CD4-positive, alpha-beta T cell (primary cell): Measurements from ENCODE around the gene FXYD6. TPM values are rescaled to one million over a fixed set of nuclear protein-coding genes. Genes with fewer than 3 reads are reported as not detected.

Experiments
- ATAC-seq: fragments of 200-7000 bp; cut with Tn5 transposase; one replicate; pipeline ENCODE4 v1.10.0; 2022; ENCODE audit warnings: mild to moderate bottlenecking; ENCODE audit not compliant: poor library complexity
- CTCF ChIA-PET: fragments of 350-600 bp; sonication (Branson Sonifier 250); formaldehyde crosslinking; loops from one replicate; lab custom pipeline; 2021; ENCODE audit warnings: antibody characterized with exemption, inconsistent platforms; lab: Charles Lee
- POLR2A ChIA-PET: fragments of 350-600 bp; sonication (Branson Sonifier 250); formaldehyde crosslinking; loops from one replicate; lab custom pipeline; 2021; ENCODE audit warnings: antibody characterized with exemption, inconsistent platforms; lab: Charles Lee
- DNase-seq, 14 experiments: peaks; one replicate each; pipeline ENCODE4 v3.0.0-alpha.2; 2013 to 2020; ENCODE audit warnings: mixed read lengths in 2 of 14
- H3K27ac ChIP-seq, 2 donors: one replicate each; pipeline versions ENCODE4 v1.5.1 to v1.7.0; 2013; ENCODE audit warnings: low read length in 2 of 2, low read depth in 1 of 2, mild to moderate bottlenecking in 1 of 2
- H3K27me3 ChIP-seq, 2 experiments: 1 replicate in 1 of 2; 2 replicates in 1 of 2; pipeline versions ENCODE4 v1.6.1 to v1.7.0; 2013; ENCODE audit warnings: low read length in 2 of 2, control low read depth in 1 of 2, mild to moderate bottlenecking in 1 of 2, moderate library complexity in 1 of 2; ENCODE audit not compliant: insufficient read depth in 2 of 2, control insufficient read depth in 1 of 2
- H3K36me3 ChIP-seq: one replicate; pipeline ENCODE4 v1.6.1; 2013; ENCODE audit warnings: low read length, control low read depth; ENCODE audit not compliant: insufficient read depth
- H3K4me1 ChIP-seq: one replicate; pipeline ENCODE4 v1.6.1; 2013; ENCODE audit warnings: low read length, control low read depth; ENCODE audit not compliant: insufficient read depth
- H3K4me3 ChIP-seq: one replicate; pipeline ENCODE4 v1.5.1; 2013; ENCODE audit warnings: mild to moderate bottlenecking, low read length, moderate library complexity
- H3K9me3 ChIP-seq, 2 experiments: 1 replicate in 1 of 2; 2 replicates in 1 of 2; pipeline versions ENCODE4 v1.6.1 to v1.7.0; 2013; ENCODE audit warnings: low read length in 2 of 2, mild to moderate bottlenecking in 2 of 2, control low read depth in 1 of 2, moderate library complexity in 1 of 2; ENCODE audit not compliant: control insufficient read depth in 1 of 2, insufficient read depth in 1 of 2
- H3K27ac Mint-ChIP-seq: one replicate; pipeline ENCODE4 v1.8.0; 2020; ENCODE audit warnings: mixed read lengths
- H3K27me3 Mint-ChIP-seq: one replicate; pipeline ENCODE4 v1.8.0; 2021; ENCODE audit warnings: mixed read lengths
- H3K36me3 Mint-ChIP-seq: one replicate; pipeline ENCODE4 v1.8.0; 2021; ENCODE audit warnings: low read depth, mixed read lengths
- H3K4me1 Mint-ChIP-seq: one replicate; pipeline ENCODE4 v1.8.0; 2021; ENCODE audit warnings: low read depth, mixed read lengths
- H3K4me3 Mint-ChIP-seq: one replicate; pipeline ENCODE4 v1.8.0; 2020; ENCODE audit warnings: mild to moderate bottlenecking, mixed read lengths
- H3K9me3 Mint-ChIP-seq: one replicate; pipeline ENCODE4 v1.8.0; 2020; ENCODE audit warnings: mixed read lengths
- CTCF ChIP-seq: fragments of 200-600 bp; IDR thresholded peaks from one replicate; pipeline ENCODE4 v1.8.0; 2022; ENCODE audit warnings: antibody characterized with exemption, mild to moderate bottlenecking
- intact Hi-C, 2 experiments: fragments of 100-400 bp; cut with DNase I in 1 of 2; cut with micrococcal nuclease in 1 of 2; formaldehyde crosslinking; loops; one replicate each; pipeline versions ENCODE4 v1.15.1 to v1.9.0; 2023 to 2025; cut with DNase I, micrococcal nuclease
- total RNA-seq, 174 experiments: library from RNA in 2 of 174; stranded (reverse) in 2 of 174; gene quantifications; one replicate each; pipeline ENCODE4 v1.2.3 and lab custom pipeline; 2021 to 2026

The FXYD6 gene
- total RNA-seq, 2 experiments from 2014 or later = not detected

GRCh38 chr11:117919341-117919740 lies 42.9 kb upstream of the FXYD6 start:
- no peaks in the 10 kb centered on the region for H3K27me3 Mint-ChIP-seq
- no peaks in the 10 kb centered on the region for H3K4me1 ChIP-seq
- no peak overlapping the region for H3K27ac ChIP-seq
- H3K36me3 ChIP-seq = no peaks in the 10 kb centered on the region
- no peaks in the 10 kb centered on the region for H3K9me3 ChIP-seq
- no peaks in the 10 kb centered on the region for H3K9me3 Mint-ChIP-seq
- H3K4me3 Mint-ChIP-seq = no peak overlapping the region
- no peak for ATAC-seq
- no peak overlapping the region for H3K4me3 ChIP-seq
- no peak for TF ChIP-seq CTCF
- ChIA-PET CTCF (no interaction called here), POLR2A (no interaction called here)
- no peak overlapping the region for H3K27ac Mint-ChIP-seq
- H3K4me1 Mint-ChIP-seq = no peaks in the 10 kb centered on the region
- no peaks in the 10 kb centered on the region for H3K36me3 Mint-ChIP-seq
- H3K27me3 ChIP-seq = no peaks in the 10 kb centered on the region
- no peak for DNase-seq
- intact Hi-C loops = no loop called here

GRCh38 chr11:117918366-117919255 lies 42.2 kb upstream of the FXYD6 start:
- no peaks in the 10 kb centered on the region for H3K27me3 Mint-ChIP-seq
- H3K36me3 Mint-ChIP-seq = no peaks in the 10 kb centered on the region
- no peaks in the 10 kb centered on the region for H3K9me3 Mint-ChIP-seq
- Histone ChIP-seq H3K9me3 (no peaks in the 10 kb centered on the region), H3K4me3 (no peak overlapping the region), H3K4me1 (no peaks in the 10 kb centered on the region), H3K36me3 (no peaks in the 10 kb centered on the region), H3K27ac (no peak overlapping the region), H3K27me3 (no peaks in the 10 kb centered on the region)
- TF ChIP-seq CTCF = no peak
- intact Hi-C loops = no loop called here
- POLR2A ChIA-PET = no interaction called here
- H3K27ac Mint-ChIP-seq = no peak overlapping the region
- peak in 1 of 14 experiments; percentile 17 for DNase-seq
- H3K4me3 Mint-ChIP-seq = no peak overlapping the region
- ATAC-seq = no peak
- CTCF ChIA-PET = no interaction called here
- H3K4me1 Mint-ChIP-seq = no peaks in the 10 kb centered on the region

- H3K27ac ChIP-seq = no peak overlapping the region
- no peaks in the 10 kb centered on the region for H3K27me3 ChIP-seq
- no peak for TF ChIP-seq CTCF
- H3K4me1 ChIP-seq = no peaks in the 10 kb centered on the region
- intact Hi-C loops = no loop called here
- no peaks in the 10 kb centered on the region for H3K9me3 Mint-ChIP-seq
- H3K36me3 Mint-ChIP-seq = no peaks in the 10 kb centered on the region
- H3K4me3 ChIP-seq = no peak overlapping the region
- CTCF ChIA-PET = no interaction called here
- peak in 1 of 14 experiments; percentile 14 for DNase-seq
- H3K9me3 ChIP-seq = no peaks in the 10 kb centered on the region
- ATAC-seq = no peak
- H3K4me3 Mint-ChIP-seq = no peak overlapping the region
- no peaks in the 10 kb centered on the region for H3K4me1 Mint-ChIP-seq
- POLR2A ChIA-PET = no interaction called here
- no peaks in the 10 kb centered on the region for H3K27me3 Mint-ChIP-seq
- H3K27ac Mint-ChIP-seq = no peak overlapping the region
- H3K36me3 ChIP-seq = no peaks in the 10 kb centered on the region
These were observed 41.2 kb upstream of the FXYD6 start for GRCh38 chr11:117917591-117918151.
